Limb (tissue), 2 donors: ENCODE results near the gene AQP12A.

Experiments used
- DNase-seq, 2 donors: peaks; one replicate each; pipeline ENCODE4 v3.0.0-alpha.2; 2016; ENCODE audit errors: extremely low spot score in 2 of 2

The AQP12A gene

GRCh38 chr2:240707043-240707756 lies 15.5 kb downstream of the AQP12A start:
- DNase-seq: no peak

GRCh38 chr2:240707821-240708220 lies 16.2 kb downstream of the AQP12A start:
- DNase-seq: no peak

GRCh38 chr2:240708457-240708856 lies 16.8 kb downstream of the AQP12A start:
- DNase-seq: no peak

- no peak for DNase-seq
Observed at GRCh38 chr2:240711296-240711695, 19.6 kb downstream of the AQP12A start.

- DNase-seq: no peak
Observed at GRCh38 chr2:240711701-240712100, 20.0 kb downstream of the AQP12A start.

- DNase-seq: no peak
Observed at GRCh38 chr2:240712121-240712520, 20.5 kb downstream of the AQP12A start.

- no peak for DNase-seq
Observed at GRCh38 chr2:240713071-240713927, 21.6 kb downstream of the AQP12A start.

- DNase-seq: no peak
Observed at GRCh38 chr2:240713928-240714746, 22.5 kb downstream of the AQP12A start.

- no peak for DNase-seq
Observed at GRCh38 chr2:240714747-240715725, 23.4 kb downstream of the AQP12A start.

- DNase-seq: no peak
Observed at GRCh38 chr2:240716130-240716798, 24.6 kb downstream of the AQP12A start.

GRCh38 chr2:240717181-240717641 lies 25.5 kb downstream of the AQP12A start:
- DNase-seq: no peak

- DNase-seq: no peak
Observed at GRCh38 chr2:240717681-240718581, 26.3 kb downstream of the AQP12A start.

GRCh38 chr2:240718896-240719490 lies 27.3 kb downstream of the AQP12A start:
- DNase-seq: no peak

- DNase-seq: no peak
Observed at GRCh38 chr2:240719676-240720545, 28.2 kb downstream of the AQP12A start.

GRCh38 chr2:240720686-240721595 lies 29.3 kb downstream of the AQP12A start:
- no peak for DNase-seq

GRCh38 chr2:240721596-240722180 lies 30.0 kb downstream of the AQP12A start:
- DNase-seq: no peak
